IMR-90 (cell line): ENCODE measurements around the gene TPX2.

Experiments used
- CEBPB ChIP-seq: IDR thresholded peaks from 2 replicates; pipeline ENCODE4 v1.6.1; 2012; ENCODE audit warnings: low read depth, low read length, improper control_type of control experiment
- CTCF ChIP-seq: conservative IDR thresholded peaks from 2 replicates; pipeline ENCODE4 v1.5.1; 2012; ENCODE audit warnings: mild to moderate bottlenecking, low read depth, low read length, improper control_type of control experiment
- MXI1 ChIP-seq: IDR thresholded peaks from 2 replicates; pipeline ENCODE4 v1.6.1; 2012; ENCODE audit warnings: low read depth, mild to moderate bottlenecking, low read length, moderate library complexity, borderline replicate concordance
- NFE2L2 ChIP-seq: fragments of 150-350 bp; IDR thresholded peaks from 2 replicates; pipeline ENCODE4 v1.6.1; 2016; ENCODE audit warnings: low read depth, mild to moderate bottlenecking, low read length
- POLR2A ChIP-seq: IDR thresholded peaks from 2 replicates; pipeline ENCODE4 v1.6.1; 2012; ENCODE audit warnings: mild to moderate bottlenecking, low read depth, low read length
- SMC3 ChIP-seq: fragments of 150-350 bp; IDR thresholded peaks from 2 replicates; pipeline ENCODE4 v1.6.1; 2016; ENCODE audit warnings: low read depth, mild to moderate bottlenecking, antibody characterized with exemption, low read length, moderate library complexity

GRCh38 chr20:31808481-31808880 is 69.4 kb downstream of the TPX2 start:
- TF ChIP-seq POLR2A: no peak
- no peak for TF ChIP-seq CTCF
- TF ChIP-seq NFE2L2: no peak
- no peak for TF ChIP-seq SMC3
- TF ChIP-seq MXI1: no peak
- TF ChIP-seq CEBPB: no peak
